ENCODE measurements around the gene ZNF571. TPM values are rescaled to one million over a fixed set of nuclear protein-coding genes. Genes with fewer than 3 reads are reported as not detected.

The ZNF571 gene
- 1.5 and 2.0 TPM in 2 replicates for total RNA-seq

- peak; percentile 54 for DNase-seq (ENCODE audit: extremely low read depth, low read depth, low spot score)
Measured at GRCh38 chr19:37594304-37594981, at the start of gene ZNF571, which contains the start of gene ZNF540. TSS of gene ZNF571 (minus strand) at chr19:37594792. CDS start at chr19:37586676, 8,116 bp downstream. TSS of gene ZNF540 (plus strand) at chr19:37594876. CDS start at chr19:37598448, 3,572 bp downstream.

- no peak for DNase-seq (ENCODE audit: extremely low read depth, low read depth, low spot score)
Measured at GRCh38 chr19:37635076-37636056, 40.8 kb upstream of the ZNF571 start.

- peak; percentile 10 for DNase-seq (ENCODE audit: extremely low read depth, low read depth, low spot score)
Measured at GRCh38 chr19:37594982-37595382, 390 bp upstream of the ZNF571 start.

- no peak for DNase-seq (ENCODE audit: extremely low read depth, low read depth, low spot score)
Measured at GRCh38 chr19:37593996-37594303, 642 bp downstream of the ZNF571 start.

- no peak for DNase-seq (ENCODE audit: extremely low read depth, low read depth, low spot score)
Measured at GRCh38 chr19:37583340-37583739, 11.3 kb downstream of the ZNF571 start.

GRCh38 chr19:37572203-37572602 is 22.4 kb downstream of the ZNF571 start:
- DNase-seq (ENCODE audit: extremely low read depth, low read depth, low spot score): no peak

GRCh38 chr19:37565370-37565669 is 29.3 kb downstream of the ZNF571 start:
- DNase-seq (ENCODE audit: extremely low read depth, low read depth, low spot score): no peak

GRCh38 chr19:37564624-37565369 is 29.8 kb downstream of the ZNF571 start:
- DNase-seq (ENCODE audit: extremely low read depth, low read depth, low spot score): no peak

- no peak for DNase-seq (ENCODE audit: extremely low read depth, low read depth, low spot score)
Measured at GRCh38 chr19:37563518-37563917, 31.1 kb downstream of the ZNF571 start.

GRCh38 chr19:37551129-37551993 is 43.2 kb downstream of the ZNF571 start:
- no peak for DNase-seq (ENCODE audit: extremely low read depth, low read depth, low spot score)

- no peak for DNase-seq (ENCODE audit: extremely low read depth, low read depth, low spot score)
Measured at GRCh38 chr19:37537391-37537947, 57.1 kb downstream of the ZNF571 start.

- DNase-seq (ENCODE audit: extremely low read depth, low read depth, low spot score): no peak
Measured at GRCh38 chr19:37519890-37520289, 74.7 kb downstream of the ZNF571 start.

Other genes with a start within 250 kb of the ZNF571 start
- gene ZNF527, start 223.7 kb downstream of the ZNF571 start, total RNA-seq: 7.0 and 9.3 TPM in 2 replicates
- 5.2 and 5.7 TPM in 2 replicates for gene ZNF569, start 127.3 kb downstream of the ZNF571 start, total RNA-seq
- 8.6 and 9.2 TPM in 2 replicates for gene ZNF570, start 125.4 kb downstream of the ZNF571 start, total RNA-seq
- gene ZNF793, start 87.9 kb downstream of the ZNF571 start, total RNA-seq: 1.1 and 4.2 TPM in 2 replicates
- gene ZNF540, start 84 bp upstream of the ZNF571 start, total RNA-seq: 0.18 and 0.34 TPM in 2 replicates
- gene ZFP30, start 60.7 kb upstream of the ZNF571 start, total RNA-seq: 6.8 and 17.8 TPM in 2 replicates
- gene ZNF607, start 125.0 kb upstream of the ZNF571 start, total RNA-seq: 2.0 and 2.3 TPM in 2 replicates
- gene ZNF573, start 184.8 kb upstream of the ZNF571 start, total RNA-seq: 3.4 and 8.0 TPM in 2 replicates